GM12878 (cell line): ENCODE measurements around the gene CITED2. TPM values are rescaled to one million over a fixed set of nuclear protein-coding genes. Genes with fewer than 3 reads are reported as not detected.

Experiments
- ATAC-seq: fragments of 200-7000 bp; cut with Tn5 transposase; 3 replicates; pipeline ENCODE4 v1.9.1; 2020; ENCODE audit warnings: mild to moderate bottlenecking, moderate library complexity
- BruUV-seq: library from RNA; stranded (reverse); fragments of 400-500 nt; replicated peaks from 2 replicates; lab custom pipeline; 2021; lab: Mats Ljungman, UMichigan
- CTCF ChIA-PET: fragments of 300-600 bp; sonication (Branson Sonifier 250); formaldehyde crosslinking; extraction: SDS; loops from one replicate; lab custom pipeline; 2021; ENCODE audit warnings: inconsistent platforms; lab: Yijun Ruan, JAX
- POLR2A ChIA-PET: fragments of 350-600 bp; formaldehyde crosslinking; extraction: SDS; loops from one replicate; lab custom pipeline; 2021; ENCODE audit warnings: inconsistent platforms; lab: Charles Lee
- RAD21 ChIA-PET: fragments of 300-600 bp; sonication (Branson Sonifier 250); formaldehyde crosslinking; loops from one replicate; lab custom pipeline; 2023; ENCODE audit warnings: antibody characterized with exemption; ENCODE audit not compliant: unreplicated experiment; lab: Charles Lee
- SMC1A ChIA-PET: fragments of 300-600 bp; sonication (Branson Sonifier 250); formaldehyde crosslinking; loops from one replicate; lab custom pipeline; 2023; ENCODE audit not compliant: unreplicated experiment, uncharacterized antibody; lab: Charles Lee
- DNase-seq: peaks from one replicate; pipeline ENCODE4 v3.0.0-alpha.2; 2011; ENCODE audit warnings: low read depth, low spot score
- FAIRE-seq: peaks from 3 replicates; lab custom pipeline; 2011; peaks lifted over from hg19 to GRCh38; lab: Jason Lieb, UNC
- H2AFZ ChIP-seq: 2 replicates; pipeline ENCODE4 v1.6.0; 2011; ENCODE audit warnings: low read depth, low read length, control low read depth; ENCODE audit not compliant: control insufficient read depth
- H3K27ac ChIP-seq: 2 replicates; pipeline ENCODE4 v1.5.1; 2011; ENCODE audit warnings: control low read depth; ENCODE audit not compliant: control insufficient read depth, insufficient read depth
- H3K27me3 ChIP-seq, 2 experiments: replicated peaks in 1 of 2; 2 replicates each; pipeline versions ENCODE4 v1.6.0 to v1.6.1; 2011; ENCODE audit warnings: low read length in 1 of 2; ENCODE audit not compliant: control insufficient read depth in 2 of 2, insufficient read depth in 2 of 2
- H3K36me3 ChIP-seq, 2 experiments: 2 replicates each; pipeline ENCODE4 v1.5.1; 2011; ENCODE audit warnings: low read length in 1 of 2; ENCODE audit not compliant: control insufficient read depth in 2 of 2, insufficient read depth in 2 of 2
- H3K4me1 ChIP-seq: 2 replicates; pipeline ENCODE4 v1.6.1; 2011; ENCODE audit warnings: mild to moderate bottlenecking, low read length, moderate library complexity, mixed read lengths; ENCODE audit not compliant: control insufficient read depth, insufficient read depth
- H3K4me2 ChIP-seq: 2 replicates; pipeline ENCODE4 v1.6.0; 2011; ENCODE audit warnings: control low read depth; ENCODE audit not compliant: control insufficient read depth, insufficient read depth
- H3K4me3 ChIP-seq: fragments of 200-600 bp; sonication (generic); 2 replicates; pipeline ENCODE4 v1.5.1; 2016
- H3K79me2 ChIP-seq: 2 replicates; pipeline ENCODE4 v1.6.0; 2011; ENCODE audit warnings: low read length; ENCODE audit not compliant: control insufficient read depth, insufficient read depth
- H3K9ac ChIP-seq: 2 replicates; pipeline ENCODE4 v1.8.0; 2011; ENCODE audit warnings: low read length, control low read depth, mixed read lengths; ENCODE audit not compliant: control insufficient read depth, insufficient read depth
- H3K9me3 ChIP-seq: replicated peaks from 3 replicates; pipeline ENCODE4 v1.5.1; 2011; ENCODE audit warnings: mild to moderate bottlenecking, low read length; ENCODE audit not compliant: control insufficient read depth, insufficient read depth
- H4K20me1 ChIP-seq: 2 replicates; pipeline ENCODE4 v1.6.0; 2011; ENCODE audit not compliant: control insufficient read depth, insufficient read depth
- BACH1 ChIP-seq: fragments of 450-650 bp; IDR thresholded peaks from 2 replicates; pipeline ENCODE4 v1.6.1; 2017; ENCODE audit warnings: mild to moderate bottlenecking, borderline replicate concordance
- CBFB ChIP-seq: IDR thresholded peaks from 2 replicates; pipeline ENCODE4 v1.6.1; 2016; ENCODE audit warnings: antibody characterized with exemption, low read depth
- JUND ChIP-seq: IDR thresholded peaks from 2 replicates; pipeline ENCODE4 v1.6.1; 2012; ENCODE audit warnings: low read depth, mild to moderate bottlenecking, low read length, improper control_type of control experiment, moderate library complexity
- MEF2B ChIP-seq: fragments of 450-650 bp; IDR thresholded peaks from 2 replicates; pipeline ENCODE4 v1.6.1; 2018; ENCODE audit warnings: mild to moderate bottlenecking, moderate library complexity; ENCODE audit not compliant: partially characterized antibody, poor library complexity, severe bottlenecking
- NR2F1 ChIP-seq: fragments of 450-650 bp; conservative IDR thresholded peaks from 2 replicates; pipeline ENCODE4 v1.6.1; 2017; ENCODE audit warnings: mild to moderate bottlenecking
- PAX8 ChIP-seq: fragments of 450-650 bp; IDR thresholded peaks from 2 replicates; pipeline ENCODE4 v1.6.1; 2017; ENCODE audit warnings: mild to moderate bottlenecking, moderate library complexity
- PML ChIP-seq: IDR thresholded peaks from 2 replicates; pipeline ENCODE4 v1.6.1; 2012; ENCODE audit warnings: low read length, inconsistent platforms
- POLR2A ChIP-seq: IDR thresholded peaks from 2 replicates; pipeline ENCODE4 v1.6.1; 2011; ENCODE audit warnings: low read depth, mild to moderate bottlenecking, low read length
- SREBF1 ChIP-seq: IDR thresholded peaks from 2 replicates; pipeline ENCODE4 v1.6.1; 2012; ENCODE audit warnings: mild to moderate bottlenecking, low read length
- SREBF2 ChIP-seq: IDR thresholded peaks from 2 replicates; pipeline ENCODE4 v1.6.1; 2012; ENCODE audit warnings: mild to moderate bottlenecking, low read length
- TAF1 ChIP-seq: IDR thresholded peaks from 2 replicates; pipeline ENCODE4 v1.6.1; 2011; ENCODE audit warnings: mild to moderate bottlenecking, low read depth, low read length, borderline replicate concordance
- TCF3 ChIP-seq: IDR thresholded peaks from 2 replicates; pipeline ENCODE4 v1.6.1; 2012; ENCODE audit warnings: low read depth, mild to moderate bottlenecking, low read length, borderline replicate concordance; ENCODE audit not compliant: insufficient read depth
- ZNF207 ChIP-seq: fragments of 450-650 bp; IDR thresholded peaks from 2 replicates; pipeline ENCODE4 v1.6.1; 2014; ENCODE audit warnings: antibody characterized with exemption, mild to moderate bottlenecking, borderline replicate concordance
- WGBS: methylation state at CpG from one replicate; pipeline ENCODE4 v1.1.6; 2016; ENCODE audit warnings: low lambda C conversion rate; ENCODE audit not compliant: insufficient replicate concordance, insufficient coverage; ENCODE audit errors: missing lambda C conversion rate; 5-methylcytosine and 5-hydroxymethylcytosine counted together
- in situ Hi-C: fragments of 300-500 bp; cut with MboI; formaldehyde crosslinking; loops from 9 replicates; pipeline ENCODE4 v1.14.3; 2018; ENCODE audit warnings: mixed read lengths
- intact Hi-C: fragments of 100-400 bp; cut with micrococcal nuclease; formaldehyde crosslinking; loops from one replicate; pipeline ENCODE4 v1.14.2; 2022; ENCODE audit not compliant: unreplicated experiment
- polyA plus RNA-seq, 11 experiments: library from polyadenylated mRNA; depleted of rRNA in 4 of 11; unstranded in 6 of 11; stranded (reverse) in 5 of 11; fragments of >200 nt; fragmentation: Nextera tagmentation in 4 of 11; fragmentation: Illumina TruSeq in 1 of 11; extraction: Ambion mirVana in 4 of 11; extraction: Trizol in 1 of 11; gene quantifications; 1 replicate in 1 of 11; 2 replicates in 10 of 11; pipeline versions ENCODE4 v1.2.1 to v1.2.3, GENCODE V29; 2011 to 2016; ENCODE audit warnings: inconsistent platforms in 2 of 11, missing spikeins in 2 of 11, low read depth in 1 of 11
- total RNA-seq, 4 experiments: library from RNA; depleted of rRNA in 3 of 4; stranded (reverse); fragments of >200 nt in 3 of 4; fragmentation: Illumina TruSeq in 1 of 4; extraction: Trizol in 1 of 4; gene quantifications; 2 replicates each; pipeline versions ENCODE4 v1.2.1 to v1.2.3, GENCODE V29; 2013 to 2021
- TF ChIP-seq, protein P1 (sequence below): fragments of 450-650 bp; formaldehyde crosslinking; IDR thresholded peaks from 2 replicates; pipeline ENCODE4 v1.4.0; 2020; ENCODE audit warnings: mild to moderate bottlenecking, moderate library complexity
- TF ChIP-seq, protein P2 (sequence below): fragments of 450-650 bp; IDR thresholded peaks from 2 replicates; pipeline ENCODE4 v1.6.1; 2017; ENCODE audit warnings: mild to moderate bottlenecking, low read depth, inconsistent platforms; ENCODE audit not compliant: poor library complexity, severe bottlenecking
- TF ChIP-seq, protein P3 (sequence below): fragments of 450-650 bp; IDR thresholded peaks from 2 replicates; pipeline ENCODE4 v1.6.1; 2014; ENCODE audit warnings: mild to moderate bottlenecking

Gene CITED2
- total and polyA plus RNA-seq, 10 of the 15 experiments (the other 5 are each of a cell fraction or from before 2014, with no cell fraction given): 0.08 to 20.0 (median 7.3) TPM

DNA sequence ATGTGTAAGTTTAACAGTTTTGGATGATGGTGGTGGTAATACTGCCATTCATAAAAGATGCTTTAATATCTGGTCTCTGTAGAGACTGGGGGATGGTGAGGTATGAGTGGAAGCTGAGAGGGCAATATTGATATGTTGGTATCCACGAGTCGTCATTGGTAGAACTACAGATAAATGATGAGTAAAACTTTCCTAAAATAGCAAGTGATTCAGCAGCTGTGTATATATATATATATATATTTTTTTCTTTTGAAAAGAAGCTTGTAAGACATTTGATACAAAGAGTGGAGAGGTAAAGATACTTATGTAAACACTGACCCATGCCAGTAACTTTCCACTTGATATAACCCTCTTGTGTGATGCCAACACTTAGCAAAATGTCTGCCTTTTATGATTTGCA, 41.7 kb upstream of the CITED2 start:
- H3K4me2 ChIP-seq: no peak overlapping the region
- H3K27ac ChIP-seq: no peak overlapping the region
- FAIRE-seq: no peak
- intact Hi-C loops: no loop called here
- ATAC-seq: no peak
- H3K79me2 ChIP-seq: no peaks in the 10 kb centered on the region
- no peak overlapping the region for H2AFZ ChIP-seq
- no peaks in the 10 kb centered on the region for H3K9me3 ChIP-seq
- no peak for DNase-seq
- H3K4me1 ChIP-seq: no peaks in the 10 kb centered on the region
- in situ Hi-C loops: no loop called here
- POLR2A ChIA-PET: no interaction called here
- SMC1A ChIA-PET: interaction anchor here (1.3 kb wide), 1 partner anchor 18 kb away, joined by 3 read pairs; no protein-coding TSS in a partner anchor
- no peak overlapping the region for H3K4me3 ChIP-seq
- CTCF ChIA-PET: interaction anchor here (0.9 kb wide), 1 partner anchor 46 kb away, joined by 5 read pairs; no protein-coding TSS in a partner anchor
- RAD21 ChIA-PET: no interaction called here
- no TSS peak for BruUV-seq
- TF ChIP-seq, protein P1, sequence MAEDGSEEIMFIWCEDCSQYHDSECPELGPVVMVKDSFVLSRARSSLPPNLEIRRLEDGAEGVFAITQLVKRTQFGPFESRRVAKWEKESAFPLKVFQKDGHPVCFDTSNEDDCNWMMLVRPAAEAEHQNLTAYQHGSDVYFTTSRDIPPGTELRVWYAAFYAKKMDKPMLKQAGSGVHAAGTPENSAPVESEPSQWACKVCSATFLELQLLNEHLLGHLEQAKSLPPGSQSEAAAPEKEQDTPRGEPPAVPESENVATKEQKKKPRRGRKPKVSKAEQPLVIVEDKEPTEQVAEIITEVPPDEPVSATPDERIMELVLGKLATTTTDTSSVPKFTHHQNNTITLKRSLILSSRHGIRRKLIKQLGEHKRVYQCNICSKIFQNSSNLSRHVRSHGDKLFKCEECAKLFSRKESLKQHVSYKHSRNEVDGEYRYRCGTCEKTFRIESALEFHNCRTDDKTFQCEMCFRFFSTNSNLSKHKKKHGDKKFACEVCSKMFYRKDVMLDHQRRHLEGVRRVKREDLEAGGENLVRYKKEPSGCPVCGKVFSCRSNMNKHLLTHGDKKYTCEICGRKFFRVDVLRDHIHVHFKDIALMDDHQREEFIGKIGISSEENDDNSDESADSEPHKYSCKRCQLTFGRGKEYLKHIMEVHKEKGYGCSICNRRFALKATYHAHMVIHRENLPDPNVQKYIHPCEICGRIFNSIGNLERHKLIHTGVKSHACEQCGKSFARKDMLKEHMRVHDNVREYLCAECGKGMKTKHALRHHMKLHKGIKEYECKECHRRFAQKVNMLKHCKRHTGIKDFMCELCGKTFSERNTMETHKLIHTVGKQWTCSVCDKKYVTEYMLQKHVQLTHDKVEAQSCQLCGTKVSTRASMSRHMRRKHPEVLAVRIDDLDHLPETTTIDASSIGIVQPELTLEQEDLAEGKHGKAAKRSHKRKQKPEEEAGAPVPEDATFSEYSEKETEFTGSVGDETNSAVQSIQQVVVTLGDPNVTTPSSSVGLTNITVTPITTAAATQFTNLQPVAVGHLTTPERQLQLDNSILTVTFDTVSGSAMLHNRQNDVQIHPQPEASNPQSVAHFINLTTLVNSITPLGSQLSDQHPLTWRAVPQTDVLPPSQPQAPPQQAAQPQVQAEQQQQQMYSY: no peak
- no peak for TF ChIP-seq TCF3
- TF ChIP-seq BACH1: no peak
- TF ChIP-seq, protein P2, sequence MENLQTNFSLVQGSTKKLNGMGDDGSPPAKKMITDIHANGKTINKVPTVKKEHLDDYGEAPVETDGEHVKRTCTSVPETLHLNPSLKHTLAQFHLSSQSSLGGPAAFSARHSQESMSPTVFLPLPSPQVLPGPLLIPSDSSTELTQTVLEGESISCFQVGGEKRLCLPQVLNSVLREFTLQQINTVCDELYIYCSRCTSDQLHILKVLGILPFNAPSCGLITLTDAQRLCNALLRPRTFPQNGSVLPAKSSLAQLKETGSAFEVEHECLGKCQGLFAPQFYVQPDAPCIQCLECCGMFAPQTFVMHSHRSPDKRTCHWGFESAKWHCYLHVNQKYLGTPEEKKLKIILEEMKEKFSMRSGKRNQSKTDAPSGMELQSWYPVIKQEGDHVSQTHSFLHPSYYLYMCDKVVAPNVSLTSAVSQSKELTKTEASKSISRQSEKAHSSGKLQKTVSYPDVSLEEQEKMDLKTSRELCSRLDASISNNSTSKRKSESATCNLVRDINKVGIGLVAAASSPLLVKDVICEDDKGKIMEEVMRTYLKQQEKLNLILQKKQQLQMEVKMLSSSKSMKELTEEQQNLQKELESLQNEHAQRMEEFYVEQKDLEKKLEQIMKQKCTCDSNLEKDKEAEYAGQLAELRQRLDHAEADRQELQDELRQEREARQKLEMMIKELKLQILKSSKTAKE: no peak
- no peak for TF ChIP-seq PML
- TF ChIP-seq NR2F1: no peak
- no peak for TF ChIP-seq ZNF207
- TF ChIP-seq SREBF2: no peak
- TF ChIP-seq, protein P3, sequence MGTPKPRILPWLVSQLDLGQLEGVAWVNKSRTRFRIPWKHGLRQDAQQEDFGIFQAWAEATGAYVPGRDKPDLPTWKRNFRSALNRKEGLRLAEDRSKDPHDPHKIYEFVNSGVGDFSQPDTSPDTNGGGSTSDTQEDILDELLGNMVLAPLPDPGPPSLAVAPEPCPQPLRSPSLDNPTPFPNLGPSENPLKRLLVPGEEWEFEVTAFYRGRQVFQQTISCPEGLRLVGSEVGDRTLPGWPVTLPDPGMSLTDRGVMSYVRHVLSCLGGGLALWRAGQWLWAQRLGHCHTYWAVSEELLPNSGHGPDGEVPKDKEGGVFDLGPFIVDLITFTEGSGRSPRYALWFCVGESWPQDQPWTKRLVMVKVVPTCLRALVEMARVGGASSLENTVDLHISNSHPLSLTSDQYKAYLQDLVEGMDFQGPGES: no peak
- no peak for TF ChIP-seq JUND
- TF ChIP-seq SREBF1: no peak
- no peak for TF ChIP-seq TAF1
- no peak for TF ChIP-seq CBFB
- no peak for TF ChIP-seq MEF2B
- no peak for TF ChIP-seq POLR2A
- no peak for TF ChIP-seq PAX8
- H3K36me3 ChIP-seq: no peaks in the 10 kb centered on the region
- H3K9ac ChIP-seq: no peak overlapping the region
- 88% methylated on average over 2 of the region's 2 CpGs for WGBS
- H4K20me1 ChIP-seq: no peaks in the 10 kb centered on the region
- no peaks in the 10 kb centered on the region for H3K27me3 ChIP-seq
